SIG-M5 treated with dmso at 0.1 percent for 504 hours (cell line): ENCODE measurements around the gene TSEN54.
"Not testable (repeated sequence)": the region's sequence is repeated elsewhere in the genome, so short reads cannot be mapped to it uniquely, and the experiment has no call there.

ENCODE experiments used
- DNase-seq: peaks from one replicate; lab custom pipeline; 2025; ENCODE audit not compliant: unreplicated experiment; lab: John Stamatoyannopoulos, UW

The TSEN54 gene

DNA sequence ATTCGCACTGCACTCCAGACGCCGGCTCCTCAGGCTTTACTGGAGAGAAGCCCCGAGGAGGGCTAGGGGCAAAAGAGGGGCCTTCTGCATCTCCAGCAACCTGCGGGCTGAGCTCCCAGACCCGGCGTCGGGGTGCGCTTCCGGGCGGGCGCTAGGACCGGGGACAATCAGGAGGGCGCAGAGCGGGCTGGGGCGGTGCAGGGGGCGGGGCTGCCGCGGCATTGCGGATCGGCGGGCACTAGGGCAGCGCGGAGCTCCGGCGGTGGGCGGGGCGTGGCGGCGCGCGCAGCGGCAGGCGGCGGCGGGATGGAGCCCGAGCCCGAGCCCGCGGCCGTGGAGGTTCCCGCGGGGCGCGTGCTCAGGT is at the start of gene TSEN54:
TSS of gene TSEN54 (plus strand) at position 274 of the 364 bp plus-strand sequence. CDS start at position 307, 33 bp downstream.
- DNase-seq = peak; percentile 91

GRCh38 chr17:75468291-75468754 is 48.0 kb upstream of the TSEN54 start:
- no peak for DNase-seq

DNA sequence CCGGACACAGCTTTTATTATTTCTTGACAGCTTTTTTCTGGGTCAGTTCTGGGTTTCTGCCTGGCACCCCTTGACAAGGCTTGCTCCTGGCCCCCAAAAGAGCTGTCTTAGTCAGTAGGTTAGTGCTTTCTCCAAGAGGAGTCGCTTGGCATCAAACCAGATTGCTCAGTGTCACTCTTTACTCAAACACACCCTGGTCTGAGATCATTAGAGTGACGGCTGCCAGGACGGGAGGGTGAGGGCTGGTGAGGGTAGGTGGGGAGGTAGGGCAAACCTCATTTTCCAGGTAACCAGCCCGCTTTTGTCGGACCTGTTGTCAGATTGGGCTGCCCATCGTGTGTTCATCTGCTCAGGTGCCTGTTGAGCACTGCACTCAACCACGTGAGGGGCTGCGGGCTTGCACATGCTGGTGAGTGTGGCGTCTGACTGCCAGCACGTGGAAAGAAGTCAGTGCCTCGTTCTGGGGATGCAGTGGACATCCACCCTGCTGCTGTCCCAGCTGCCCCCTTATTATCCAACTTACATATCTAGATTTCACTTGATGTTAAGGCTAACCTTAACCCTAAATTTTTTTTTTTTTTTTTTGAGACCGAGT is 47.5 kb upstream of the TSEN54 start:
- DNase-seq = no peak

DNA sequence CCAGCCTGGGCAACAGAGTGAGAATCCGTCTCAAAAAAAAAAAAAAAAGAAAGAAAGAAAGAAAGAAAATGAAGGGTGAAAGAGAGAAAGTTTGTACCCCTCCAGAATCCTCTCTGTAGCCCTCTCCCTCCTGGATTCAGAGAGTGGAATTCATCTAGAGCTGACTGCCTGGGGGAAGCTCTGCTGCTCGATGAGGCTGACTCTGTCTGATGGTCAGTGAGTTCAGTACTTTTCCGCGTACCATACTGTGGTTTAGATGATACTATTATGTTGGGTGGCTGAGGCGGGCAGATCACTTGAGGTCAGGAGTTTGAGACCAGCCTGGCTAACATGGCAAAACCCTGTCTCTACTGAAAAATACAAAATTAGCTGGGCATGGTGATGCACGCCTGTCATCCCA is 45.1 kb upstream of the TSEN54 start:
- DNase-seq = no peak

DNA sequence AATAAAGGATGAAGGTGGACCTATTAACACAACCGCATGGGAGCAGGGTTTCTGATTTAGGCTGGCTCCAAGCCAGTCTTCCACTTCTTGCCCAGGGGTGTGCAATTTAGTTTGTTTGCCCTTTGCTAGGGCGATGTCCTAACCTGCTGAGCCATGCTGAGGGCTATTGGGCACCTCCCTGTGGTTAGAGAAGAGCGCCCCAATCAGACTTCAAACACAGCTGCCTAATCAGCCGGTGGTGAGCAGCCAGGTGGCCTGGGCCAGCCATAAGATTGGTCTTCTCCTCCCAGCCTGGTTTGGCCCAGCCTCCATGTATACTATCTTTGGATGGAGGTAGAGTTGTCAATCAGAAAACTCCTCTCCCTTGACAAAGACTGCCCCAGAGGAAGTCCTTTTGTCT is 44.2 kb upstream of the TSEN54 start:
- DNase-seq = peak; percentile 31

GRCh38 chr17:75473246-75473645 is 43.1 kb upstream of the TSEN54 start:
- DNase-seq = no peak

DNA sequence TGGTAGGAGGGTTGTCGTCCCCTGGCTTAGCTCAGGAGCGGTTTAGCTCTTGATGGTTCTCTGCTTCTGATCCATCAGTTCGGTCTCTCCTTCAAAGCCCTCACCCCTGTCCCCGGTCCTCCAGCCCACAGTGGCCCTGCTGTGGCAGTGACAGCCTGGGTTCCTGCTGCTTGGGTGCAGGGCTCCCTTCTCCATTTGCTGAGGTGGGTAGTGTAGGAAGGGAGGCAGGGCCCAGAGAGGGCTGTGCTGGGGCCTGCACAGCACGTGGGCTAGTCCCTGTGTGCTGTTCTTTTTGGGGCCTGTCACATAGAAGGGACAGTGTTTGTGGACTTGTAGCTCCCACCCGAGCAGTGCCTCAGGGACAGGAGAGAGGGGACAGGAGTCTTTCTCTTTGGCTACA is 41.6 kb upstream of the TSEN54 start:
- DNase-seq = no peak

DNA sequence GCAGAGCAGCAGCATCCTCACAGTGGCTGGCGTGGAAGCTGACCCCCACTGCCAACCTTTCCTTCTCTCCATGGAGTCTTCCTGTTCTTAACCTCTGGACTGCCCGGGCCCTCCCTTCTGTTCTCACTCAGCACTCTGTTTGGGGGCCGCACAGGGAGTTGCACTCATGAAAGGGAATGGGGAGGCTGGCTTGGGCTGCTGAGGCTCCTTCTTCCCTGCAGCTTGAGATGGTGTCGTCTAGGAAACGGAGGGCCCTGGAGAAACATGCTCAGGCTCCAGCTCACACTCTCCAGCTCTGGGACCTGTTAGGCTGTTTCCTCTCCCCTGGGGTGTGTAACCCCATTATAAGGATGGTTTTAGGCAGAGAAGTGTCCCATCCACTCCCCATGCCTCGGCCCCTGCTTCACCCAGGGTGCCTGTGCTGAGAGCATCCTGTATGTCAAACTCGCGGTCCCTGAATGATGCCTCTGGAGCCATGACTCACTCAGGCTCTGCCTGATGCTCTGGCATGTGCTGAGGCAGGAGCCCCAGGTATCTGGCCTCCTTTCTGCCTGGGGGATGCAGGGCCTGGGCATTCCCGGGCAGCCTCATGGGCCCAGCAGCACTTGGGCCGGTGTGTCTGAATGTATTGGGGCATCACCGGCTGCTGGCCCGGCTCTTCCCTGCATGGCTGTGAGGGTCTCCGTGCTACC is 41.0 kb upstream of the TSEN54 start:
- DNase-seq = no peak

DNA sequence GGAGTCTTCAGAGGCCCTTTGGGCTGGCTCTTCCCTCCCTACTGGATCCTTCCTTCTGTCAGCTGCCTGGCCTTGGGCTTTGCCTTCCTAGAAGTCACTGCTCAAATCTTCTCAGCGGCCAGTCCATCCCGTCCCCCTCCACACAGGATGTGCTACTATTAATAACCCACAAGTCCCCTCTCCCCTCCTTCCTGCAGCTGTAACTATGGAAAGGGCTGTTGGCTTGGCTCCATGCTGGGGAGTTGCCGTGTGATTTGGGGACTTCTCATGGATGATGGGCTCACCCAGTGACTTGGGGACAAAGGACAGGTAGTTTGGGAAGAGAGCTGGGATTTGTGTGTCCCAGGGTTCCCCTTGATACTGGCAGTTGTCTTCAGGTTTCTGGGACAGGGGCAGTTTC is 40.5 kb upstream of the TSEN54 start:
- no peak for DNase-seq

GRCh38 chr17:75476271-75476671 is 40.1 kb upstream of the TSEN54 start:
- DNase-seq = no peak

DNA sequence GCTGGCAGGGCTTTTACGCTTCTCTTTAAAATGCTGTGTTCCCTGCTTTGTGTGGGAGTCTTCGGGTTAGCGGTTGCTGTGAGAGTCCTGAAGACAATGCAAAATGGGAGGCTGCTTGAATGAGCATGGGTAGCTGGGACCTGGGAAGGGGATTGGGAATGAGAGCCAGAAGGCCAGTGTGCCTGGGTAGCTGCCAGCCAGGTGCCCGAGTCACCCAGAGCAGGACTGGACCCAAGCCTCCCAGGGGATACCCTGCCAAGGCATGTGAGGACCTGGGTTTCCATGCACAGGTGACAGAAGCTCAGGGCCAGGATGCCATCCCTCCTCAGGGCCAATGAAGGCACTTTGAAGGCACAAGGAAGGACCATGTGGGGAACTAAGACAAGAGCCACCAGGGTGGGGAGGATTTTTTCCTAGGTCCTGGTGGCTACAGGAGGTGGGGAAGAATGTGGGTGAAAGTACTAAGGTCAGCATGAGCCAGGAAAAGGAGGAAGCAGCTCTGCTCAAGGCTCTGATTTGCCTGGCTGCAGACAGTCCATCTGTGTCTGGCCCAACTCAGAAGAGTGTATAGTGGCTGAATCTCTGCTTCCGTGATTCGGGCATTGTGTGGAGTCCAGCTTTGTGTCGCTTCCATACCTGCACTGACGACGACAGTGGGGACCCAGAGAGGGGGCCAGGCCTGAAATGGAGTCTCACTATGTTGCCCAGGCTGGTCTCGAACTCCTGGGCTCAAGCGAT is 39.4 kb upstream of the TSEN54 start:
- DNase-seq = no peak

GRCh38 chr17:75477490-75477862 is 38.9 kb upstream of the TSEN54 start:
- not testable (repeated sequence) for DNase-seq

DNA sequence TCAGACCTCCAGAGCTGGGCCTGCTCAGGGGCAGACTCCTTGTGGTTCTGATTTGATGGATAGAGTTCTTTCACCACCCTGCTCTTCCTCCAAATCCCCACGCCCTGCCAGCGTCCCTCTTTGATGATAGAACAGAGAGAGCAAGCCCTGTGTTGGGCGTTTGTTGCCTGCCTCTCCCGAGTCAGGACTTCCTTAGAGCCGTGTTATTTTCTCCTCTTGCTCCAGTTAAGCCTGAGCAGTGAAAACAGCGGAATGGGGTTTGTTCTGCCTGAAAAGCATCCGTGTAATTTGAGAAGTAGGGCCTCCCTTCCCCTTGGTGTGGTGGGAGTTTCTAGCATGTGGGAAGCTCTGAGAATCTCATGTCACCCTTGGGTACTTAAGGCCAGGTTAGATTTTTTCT is 37.8 kb upstream of the TSEN54 start:
- no peak for DNase-seq

GRCh38 chr17:75480281-75480680 is 36.0 kb upstream of the TSEN54 start:
- no peak for DNase-seq

GRCh38 chr17:75481194-75482068 is 34.9 kb upstream of the TSEN54 start:
- no peak for DNase-seq

- no peak for DNase-seq
Measured at GRCh38 chr17:75482098-75482942, 34.0 kb upstream of the TSEN54 start.

GRCh38 chr17:75485688-75486087 is 30.6 kb upstream of the TSEN54 start:
- no peak for DNase-seq

- no peak for DNase-seq
Measured at GRCh38 chr17:75486151-75486550, 30.2 kb upstream of the TSEN54 start.

DNA sequence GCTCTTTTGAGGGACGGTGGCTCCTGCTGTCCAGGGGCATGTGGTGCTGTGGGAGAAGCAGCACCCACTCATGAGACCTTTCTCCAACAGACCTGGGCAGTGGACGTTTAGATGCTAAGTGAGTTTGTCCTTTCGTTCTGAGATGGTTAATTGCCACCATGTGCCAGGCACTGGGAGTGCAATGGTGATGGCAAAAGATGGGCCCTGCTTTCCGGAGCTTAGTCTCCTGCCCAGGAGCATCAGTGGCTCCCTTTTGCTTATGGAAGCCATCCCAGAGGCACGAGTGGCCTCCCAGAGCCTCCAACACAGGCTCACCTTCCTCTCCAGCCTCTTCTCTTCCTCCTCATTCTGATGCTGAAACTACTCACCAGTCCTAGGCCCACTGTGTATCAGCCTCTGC is 29.4 kb upstream of the TSEN54 start:
- DNase-seq = no peak

DNA sequence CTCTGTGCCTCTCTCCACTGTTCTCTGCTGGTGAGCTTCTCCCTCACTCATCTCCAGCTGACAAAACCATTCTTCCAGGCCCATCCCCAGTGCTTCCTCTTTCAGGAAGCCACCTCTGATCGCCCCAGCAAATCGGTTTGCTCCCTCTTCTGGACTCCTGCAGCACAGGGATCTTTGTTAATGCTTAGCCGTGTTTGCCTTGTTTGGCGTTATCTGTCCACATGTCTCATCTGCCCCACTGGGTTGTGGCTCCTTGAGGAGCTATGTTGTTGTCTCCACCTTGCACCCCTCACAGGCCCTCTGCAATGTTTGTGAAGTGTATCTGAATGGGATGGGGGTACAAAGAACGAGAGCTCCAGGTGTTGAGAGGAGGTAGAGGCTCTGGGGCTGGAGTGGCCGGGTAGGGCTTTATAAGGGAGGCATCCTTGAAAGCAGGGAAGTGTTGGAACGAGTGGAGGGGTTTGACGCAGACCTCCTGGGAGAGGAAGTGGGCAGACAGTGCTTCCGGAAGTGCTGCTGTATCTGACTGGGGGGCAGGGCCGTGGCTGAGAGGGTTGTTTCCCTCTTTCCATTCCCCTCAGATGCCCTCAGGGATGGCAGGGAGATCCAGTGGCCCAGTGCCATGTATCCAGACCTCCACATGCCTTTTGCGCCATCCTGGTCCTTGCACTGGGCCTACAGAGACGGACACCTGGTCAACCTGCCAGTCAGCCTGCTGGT is 28.8 kb upstream of the TSEN54 start:
- DNase-seq = peak; percentile 87
